GM23248 (cell line): ENCODE results near the gene ZNF836. TPM values are rescaled to one million over a fixed set of nuclear protein-coding genes. Genes with fewer than 3 reads are reported as not detected.

Experiments
- DNase-seq: peaks from one replicate; pipeline ENCODE4 v3.0.0-alpha.2; 2015
- H2AFZ ChIP-seq: fragments of 200-600 bp; sonication (generic); 2 replicates; pipeline ENCODE4 v1.6.1; 2016; ENCODE audit warnings: antibody characterized with exemption
- H3F3A ChIP-seq: fragments of 200-600 bp; sonication (generic); 2 replicates; pipeline ENCODE4 v1.6.1; 2016; ENCODE audit warnings: mild to moderate bottlenecking, antibody characterized with exemption, mixed run types; ENCODE audit not compliant: insufficient read depth
- H3K27ac ChIP-seq: fragments of 200-600 bp; sonication (generic); 2 replicates; pipeline ENCODE4 v1.5.1; 2016; ENCODE audit warnings: mild to moderate bottlenecking
- H3K27me3 ChIP-seq: fragments of 200-600 bp; sonication (generic); replicated peaks from 2 replicates; pipeline ENCODE4 v1.6.1; 2016; ENCODE audit warnings: mild to moderate bottlenecking; ENCODE audit not compliant: insufficient read depth
- H3K36me3 ChIP-seq: fragments of 200-600 bp; sonication (generic); 2 replicates; pipeline ENCODE4 v1.6.1; 2016; ENCODE audit warnings: low read depth, mild to moderate bottlenecking
- H3K4me1 ChIP-seq: fragments of 200-600 bp; sonication (generic); 2 replicates; pipeline ENCODE4 v1.6.1; 2016; ENCODE audit warnings: mild to moderate bottlenecking; ENCODE audit not compliant: insufficient read depth
- H3K4me2 ChIP-seq: fragments of 200-600 bp; sonication (generic); one replicate; pipeline ENCODE4 v1.6.1; 2016; ENCODE audit warnings: mild to moderate bottlenecking; ENCODE audit not compliant: unreplicated experiment
- H3K4me3 ChIP-seq: fragments of 200-600 bp; sonication (generic); 2 replicates; pipeline ENCODE4 v1.5.1; 2016; ENCODE audit warnings: mild to moderate bottlenecking
- H3K79me2 ChIP-seq: fragments of 200-600 bp; sonication (generic); 2 replicates; pipeline ENCODE4 v1.6.1; 2016; ENCODE audit warnings: mild to moderate bottlenecking; ENCODE audit not compliant: insufficient read depth
- H3K9ac ChIP-seq: fragments of 200-600 bp; sonication (generic); 2 replicates; pipeline ENCODE4 v1.6.1; 2016; ENCODE audit warnings: mild to moderate bottlenecking
- H3K9me2 ChIP-seq: fragments of 200-600 bp; sonication (generic); 2 replicates; pipeline ENCODE4 v1.6.1; 2016; ENCODE audit warnings: mixed run types, mild to moderate bottlenecking, moderate library complexity; ENCODE audit not compliant: insufficient read depth
- H3K9me3 ChIP-seq: fragments of 200-600 bp; sonication (generic); one replicate; pipeline ENCODE4 v1.6.1; 2017; ENCODE audit warnings: low read depth
- H4K20me1 ChIP-seq: fragments of 200-600 bp; sonication (generic); 2 replicates; pipeline ENCODE4 v1.6.0; 2016; ENCODE audit not compliant: insufficient read depth
- EZH2 ChIP-seq: fragments of 200-600 bp; sonication (generic); IDR thresholded peaks from 2 replicates; pipeline ENCODE4 v1.6.1; 2018; ENCODE audit warnings: antibody characterized with exemption, mild to moderate bottlenecking; ENCODE audit not compliant: insufficient read depth, poor library complexity, severe bottlenecking
- EZH2phosphoT487 ChIP-seq: fragments of 200-600 bp; sonication (generic); IDR thresholded peaks from 2 replicates; pipeline ENCODE4 v1.6.1; 2018; ENCODE audit warnings: antibody characterized with exemption, moderate library complexity, mild to moderate bottlenecking, low read depth; ENCODE audit not compliant: insufficient read depth
- WGBS, 2 experiments: methylation state at CpG; one replicate each; pipeline ENCODE4 v1.1.6; 2015 to 2017; ENCODE audit warnings: low lambda C conversion rate in 2 of 2, low coverage in 1 of 2; ENCODE audit errors: missing lambda C conversion rate in 2 of 2; 5-methylcytosine and 5-hydroxymethylcytosine counted together
- in situ Hi-C: fragments of 300-500 bp; cut with MboI; formaldehyde crosslinking; loops from 2 replicates; pipeline ENCODE4 v1.15.0; 2020
- polyA plus RNA-seq: library from polyadenylated mRNA; unstranded; fragments of >200 nt; fragmentation: Nextera tagmentation; extraction: Ambion mirVana; gene quantifications from 2 replicates; pipeline ENCODE4 v1.2.1, GENCODE V29; 2016
- total RNA-seq: library from RNA; depleted of rRNA; stranded (reverse); fragments of >200 nt; shearing (Covaris generic); gene quantifications from 2 replicates; pipeline ENCODE4 v1.2.3, GENCODE V29; 2014

The ZNF836 gene
- total and polyA plus RNA-seq, 2 experiments from 2014 or later, result 3.3 to 11.7 TPM

GRCh38 chr19:52197964-52198363 is 26.5 kb upstream of the ZNF836 start:
- in situ Hi-C loops, result no loop called here
- Histone ChIP-seq H4K20me1 (peaks cover 10% of the 10 kb centered on the region), H3K9me2 (no peaks in the 10 kb centered on the region), H3K36me3 (peaks cover 13% of the 10 kb centered on the region), H3K27me3 (no peaks in the 10 kb centered on the region), H3K9ac (no peak overlapping the region), H3K79me2 (peaks cover 98% of the 10 kb centered on the region), H3F3A (peaks cover 47% of the 10 kb centered on the region), H3K4me2 (no peak overlapping the region), H2AFZ (no peak overlapping the region), H3K27ac (peak overlapping the region; percentile 16; the same call in 1 of the 2 replicates), H3K9me3 (no peaks in the 10 kb centered on the region), H3K4me3 (no peak overlapping the region), H3K4me1 (peaks cover 18% of the 10 kb centered on the region)
- no peak for TF ChIP-seq EZH2
- TF ChIP-seq EZH2phosphoT487, result no peak
- DNase-seq, result no peak
- 82 to 87% methylated on average over 3 of the region's 3 CpGs for WGBS, 2 experiments

GRCh38 chr19:52196256-52196967 is 25.0 kb upstream of the ZNF836 start:
- Histone ChIP-seq H3K4me1 (peaks cover 29% of the 10 kb centered on the region), H2AFZ (no peak overlapping the region), H3K27me3 (no peaks in the 10 kb centered on the region), H3F3A (peaks cover 36% of the 10 kb centered on the region), H3K79me2 (peaks cover 98% of the 10 kb centered on the region), H3K9ac (no peak overlapping the region), H3K36me3 (peaks cover 7% of the 10 kb centered on the region), H3K27ac (no peak overlapping the region), H3K9me2 (no peaks in the 10 kb centered on the region), H3K9me3 (no peaks in the 10 kb centered on the region), H3K4me2 (no peak overlapping the region), H4K20me1 (peaks cover 7% of the 10 kb centered on the region; the same call in 1 of the 2 replicates), H3K4me3 (no peak overlapping the region)
- in situ Hi-C loops, result no loop called here
- 90 to 92% methylated on average over 5 of the region's 5 CpGs for WGBS, 2 experiments
- TF ChIP-seq EZH2phosphoT487, result no peak
- TF ChIP-seq EZH2, result no peak
- DNase-seq, result peak; percentile 7

- DNase-seq, result no peak
- H4K20me1 ChIP-seq, result peaks cover 8% of the 10 kb centered on the region; the same call in 1 of the 2 replicates
- H3F3A ChIP-seq, result peaks cover 11% of the 10 kb centered on the region
- WGBS, 2 experiments, result 37 to 70% methylated on average over 2 of the region's 2 CpGs
- peaks cover 77% of the 10 kb centered on the region for H3K79me2 ChIP-seq
- H3K27ac ChIP-seq, result no peak overlapping the region
- H3K27me3 ChIP-seq, result no peaks in the 10 kb centered on the region
- no peak for TF ChIP-seq EZH2
- TF ChIP-seq EZH2phosphoT487, result no peak
- H3K9me3 ChIP-seq, result no peaks in the 10 kb centered on the region
- in situ Hi-C loops, result no loop called here
- no peaks in the 10 kb centered on the region for H3K9me2 ChIP-seq
- H3K36me3 ChIP-seq, result peaks cover 7% of the 10 kb centered on the region; the same call in 1 of the 2 replicates
- H3K4me2 ChIP-seq, result peak overlapping the region; percentile 89
- H3K4me3 ChIP-seq, result peak overlapping the region; percentile 93
- H3K4me1 ChIP-seq, result peaks cover 24% of the 10 kb centered on the region
- H3K9ac ChIP-seq, result peak overlapping the region; percentile 97
- no peak overlapping the region for H2AFZ ChIP-seq
These were observed 20.5 kb upstream of the ZNF836 start for GRCh38 chr19:52191951-52192350.

GRCh38 chr19:52191389-52191788 is 20.0 kb upstream of the ZNF836 start:
- in situ Hi-C loops, result no loop called here
- Histone ChIP-seq H4K20me1 (peaks cover 8% of the 10 kb centered on the region; the same call in 1 of the 2 replicates), H3K4me3 (peak overlapping the region; percentile 93), H3K9ac (peak overlapping the region; percentile 97), H2AFZ (no peak overlapping the region), H3F3A (peaks cover 11% of the 10 kb centered on the region), H3K27me3 (no peaks in the 10 kb centered on the region), H3K4me2 (peak overlapping the region; percentile 89), H3K4me1 (peaks cover 24% of the 10 kb centered on the region), H3K9me3 (no peaks in the 10 kb centered on the region), H3K79me2 (peaks cover 71% of the 10 kb centered on the region), H3K27ac (peak overlapping the region; percentile 94), H3K9me2 (no peaks in the 10 kb centered on the region), H3K36me3 (peaks cover 7% of the 10 kb centered on the region; the same call in 1 of the 2 replicates)
- 53 to 56% methylated on average over 5 of the region's 5 CpGs for WGBS, 2 experiments
- DNase-seq, result no peak
- no peak for TF ChIP-seq EZH2phosphoT487
- TF ChIP-seq EZH2, result no peak
